Epithelial cell of esophagus (primary cell): Measurements from ENCODE around the gene SS18L1.

Source experiments
- DNase-seq: peaks from one replicate; pipeline ENCODE4 v3.0.0; 2010; ENCODE audit warnings: low read depth
- H3K4me3 ChIP-seq: 2 replicates; pipeline ENCODE4 v1.5.1; 2011; ENCODE audit warnings: mild to moderate bottlenecking, low read length, control low read depth
- CTCF ChIP-seq: IDR thresholded peaks from 2 replicates; pipeline ENCODE4 v1.5.1; 2011; ENCODE audit warnings: low read depth, mild to moderate bottlenecking, low read length, control low read depth, inconsistent platforms; ENCODE audit not compliant: insufficient read depth; ENCODE audit errors: missing control alignments

Gene SS18L1

DNA sequence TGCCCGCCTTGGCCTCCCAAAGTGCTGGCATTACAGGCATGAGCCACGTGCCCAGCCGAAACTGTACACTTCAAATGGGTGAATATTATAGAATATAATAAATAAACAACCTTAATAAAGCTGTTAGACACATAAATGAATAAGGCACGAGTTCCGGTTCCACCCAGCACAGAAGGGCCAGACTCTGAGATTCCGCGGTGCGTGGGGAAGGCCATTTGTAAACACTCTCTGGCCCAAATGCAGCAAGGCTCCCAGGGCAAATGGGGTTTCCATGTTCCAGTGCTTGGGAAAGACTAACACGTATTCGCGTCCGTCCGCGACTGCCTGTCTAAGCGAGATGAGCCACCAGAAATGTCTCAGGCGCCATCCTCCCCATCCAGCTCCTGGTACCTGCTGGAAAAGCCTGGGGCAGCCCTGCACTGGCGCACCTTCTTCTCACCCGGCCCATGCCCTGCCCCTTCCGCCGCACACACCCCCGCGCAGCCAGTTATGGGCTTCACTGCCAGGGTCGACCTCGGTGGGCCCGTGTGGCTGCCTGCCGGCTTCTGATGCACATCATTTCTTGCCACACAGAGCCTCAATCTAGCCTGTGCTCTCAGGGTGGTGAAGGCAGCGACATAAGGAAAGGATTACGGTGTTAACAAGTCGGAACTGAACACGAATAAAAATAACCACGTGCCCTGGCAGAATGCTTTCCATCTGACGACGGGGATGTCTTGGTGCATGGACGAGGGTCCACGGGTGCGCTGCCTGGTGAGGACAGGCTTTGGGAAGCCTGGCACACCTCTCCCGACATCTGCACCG, 26.8 kb upstream of the SS18L1 start:
- H3K4me3 ChIP-seq: no peak overlapping the region
- TF ChIP-seq CTCF: no peak
- no peak for DNase-seq

GRCh38 chr20:62117362-62117646, 26.3 kb upstream of the SS18L1 start:
- no peak for DNase-seq
- no peak for TF ChIP-seq CTCF
- H3K4me3 ChIP-seq: no peak overlapping the region

DNA sequence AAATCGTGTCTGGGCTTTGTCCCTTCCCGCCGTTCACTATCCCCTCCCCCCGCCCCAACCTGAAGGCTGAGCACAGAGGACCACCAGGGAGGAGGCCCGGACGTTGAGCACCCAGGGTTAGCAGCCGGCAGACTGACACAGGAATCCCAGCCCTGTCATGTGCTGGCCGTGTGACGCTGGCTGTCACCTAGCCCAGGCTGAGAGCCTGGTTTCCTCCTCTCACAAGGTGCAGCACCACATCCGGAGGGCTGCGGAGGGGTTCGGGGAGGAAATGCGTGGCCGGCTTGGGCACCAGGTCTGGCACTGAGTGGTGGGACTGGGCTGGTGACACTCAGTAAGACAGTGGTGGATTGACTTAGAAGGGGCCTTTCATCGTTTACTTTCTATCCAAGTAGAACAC, 25.9 kb upstream of the SS18L1 start:
- no peak overlapping the region for H3K4me3 ChIP-seq
- TF ChIP-seq CTCF: no peak
- no peak for DNase-seq

DNA sequence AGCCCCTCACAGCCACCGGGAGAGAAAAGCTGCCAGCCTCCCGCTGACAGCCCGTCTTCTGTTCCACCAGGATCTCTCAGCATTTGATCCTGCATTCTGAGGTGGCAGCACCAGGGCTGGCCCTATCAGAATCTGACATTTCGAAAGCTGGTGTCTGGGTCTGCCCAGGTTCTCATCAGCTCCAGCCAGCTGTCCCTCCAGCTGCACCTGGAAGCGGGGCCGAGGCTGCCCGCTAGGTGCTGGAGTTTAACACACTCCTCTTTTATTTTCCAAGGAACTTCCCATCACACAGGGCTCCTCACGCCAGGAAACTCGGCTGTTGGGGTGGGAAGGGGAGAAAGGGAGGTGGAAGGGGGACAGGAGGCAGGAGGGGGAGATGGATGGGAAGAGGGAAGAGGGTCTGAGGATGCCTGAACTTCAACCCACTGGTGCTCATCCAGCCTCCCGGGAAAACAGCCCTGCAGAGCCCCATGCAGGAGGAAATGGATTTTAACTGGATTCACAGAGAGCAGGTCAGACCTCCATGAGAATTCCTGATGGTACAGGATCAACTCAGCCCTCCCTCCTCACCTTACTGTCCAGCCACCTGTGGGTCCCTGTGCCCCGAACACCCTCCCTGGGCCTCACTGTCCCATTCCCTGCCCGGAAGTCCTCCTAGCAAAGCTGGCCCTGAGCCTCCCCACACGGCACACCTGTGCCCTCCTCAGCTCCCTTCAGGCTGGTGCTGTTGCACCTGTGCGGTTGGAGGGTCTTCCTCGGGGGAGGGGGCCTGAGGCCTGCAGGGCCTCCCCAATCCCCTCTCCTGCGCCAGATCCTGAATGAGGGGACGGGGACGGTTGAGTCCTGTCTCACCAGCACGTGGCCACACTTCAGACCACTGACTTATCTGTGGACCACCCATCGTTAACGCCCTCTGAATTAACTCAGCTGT, 25.2 kb upstream of the SS18L1 start:
- no peak overlapping the region for H3K4me3 ChIP-seq
- no peak for DNase-seq
- TF ChIP-seq CTCF: no peak

GRCh38 chr20:62119115-62119514, 24.5 kb upstream of the SS18L1 start:
- TF ChIP-seq CTCF: no peak

GRCh38 chr20:62119591-62120364, 23.8 kb upstream of the SS18L1 start:
- no peak for DNase-seq
- no peak for TF ChIP-seq CTCF
- H3K4me3 ChIP-seq: no peak overlapping the region

More at GRCh38 chr20:62119115-62119514, 24.5 kb upstream of the SS18L1 start:
- H3K4me3 ChIP-seq: no peak overlapping the region
- no peak for DNase-seq
